Thyroid gland (tissue), 4 donors: Measurements from ENCODE around the gene MYOM3.

ENCODE experiments used
- CTCF ChIP-seq, 6 experiments: fragments of 200-600 bp in 3 of 6; fragments of 450-650 bp in 3 of 6; sonication (generic) in 3 of 6; IDR thresholded peaks; one replicate each; pipeline ENCODE4 v1.5.1; 2016 to 2019; ENCODE audit warnings: antibody characterized with exemption in 6 of 6, mild to moderate bottlenecking in 2 of 6, inconsistent platforms in 1 of 6, moderate library complexity in 1 of 6
- POLR2A ChIP-seq, 2 donors: fragments of 450-650 bp; IDR thresholded peaks; one replicate each; pipeline ENCODE4 v1.6.1; 2017; ENCODE audit warnings: antibody characterized with exemption in 2 of 2, mild to moderate bottlenecking in 2 of 2, moderate library complexity in 1 of 2

- TF ChIP-seq CTCF (IDR thresholded peaks at IDR 0.05) (no peak), POLR2A (IDR thresholded peaks at IDR 0.05) (no peak)
Measured at GRCh38 chr1:24052220-24052619, 59.7 kb downstream of the MYOM3 start.
